Peyer's patch (tissue), 4 donors: ENCODE measurements around the gene PSMB2. TPM values are rescaled to one million over a fixed set of nuclear protein-coding genes. Genes with fewer than 3 reads are reported as not detected.

Experiments used
- DNase-seq, 3 donors: peaks; one replicate each; pipeline ENCODE4 v3.0.0-alpha.2; 2017 to 2019
- H3K27ac ChIP-seq, 4 donors: fragments of 200-600 bp; sonication (generic); one replicate each; pipeline ENCODE4 v1.5.1; 2016 to 2019
- H3K27me3 ChIP-seq, 2 donors: fragments of 200-600 bp; sonication (generic); one replicate each; pipeline ENCODE4 v1.5.1; 2019
- H3K36me3 ChIP-seq, 3 donors: fragments of 200-600 bp; sonication (generic); one replicate each; pipeline ENCODE4 v1.5.1; 2016 to 2019
- H3K4me1 ChIP-seq, 4 donors: fragments of 200-600 bp; sonication (generic); one replicate each; pipeline ENCODE4 v1.5.1; 2016 to 2019
- H3K4me3 ChIP-seq, 4 donors: fragments of 200-600 bp; sonication (generic); 1 replicate in 3 of 4; 2 replicates in 1 of 4; pipeline ENCODE4 v1.5.1; 2016 to 2019; ENCODE audit warnings: mild to moderate bottlenecking in 1 of 4
- H3K9me3 ChIP-seq, 4 donors: fragments of 200-600 bp; sonication (generic); one replicate each; pipeline ENCODE4 v1.5.1; 2016 to 2019; ENCODE audit warnings: mild to moderate bottlenecking in 1 of 4
- POLR2A ChIP-seq, 2 donors: fragments of 450-650 bp; IDR thresholded peaks; one replicate each; pipeline ENCODE4 v1.5.1; 2017; ENCODE audit warnings: antibody characterized with exemption in 2 of 2, mild to moderate bottlenecking in 2 of 2, moderate library complexity in 2 of 2
- total RNA-seq, 4 donors: library from RNA; depleted of rRNA; stranded (reverse); fragments of >200 nt; gene quantifications; one replicate each; pipeline ENCODE4 v1.1.0, GENCODE V29; 2016
- TF ChIP-seq, protein P1 (sequence below), 6 experiments: fragments of 450-650 bp in 4 of 6; fragments of 200-600 bp in 2 of 6; sonication (generic) in 1 of 6; IDR thresholded peaks; one replicate each; pipeline ENCODE4 v1.5.1; 2017 to 2019; ENCODE audit warnings: antibody characterized with exemption in 6 of 6, mild to moderate bottlenecking in 3 of 6, moderate library complexity in 1 of 6

Gene PSMB2
- total RNA-seq, 4 donors from 2014 or later, result 31.5 to 79.2 (median 42.6) TPM

DNA sequence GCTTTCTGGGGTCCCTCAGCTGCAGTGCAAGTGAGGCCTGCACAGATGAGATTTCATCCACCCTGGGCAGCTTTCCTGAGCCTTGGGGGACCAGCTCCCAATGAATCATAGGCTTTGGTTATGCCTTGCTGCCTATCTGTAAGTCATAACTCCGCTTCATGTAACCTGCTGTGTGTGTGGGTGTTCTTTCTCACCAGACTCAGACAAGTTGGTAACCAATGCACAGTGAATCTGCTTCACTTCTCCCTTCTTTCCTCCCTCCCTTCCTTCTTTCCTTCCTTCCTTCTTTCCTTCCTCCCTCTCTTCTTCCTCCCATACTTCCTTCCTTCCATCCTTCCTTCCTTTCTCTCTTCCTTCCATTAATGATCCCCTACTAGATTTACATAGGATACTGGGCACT is 34.4 kb upstream of the PSMB2 start:
- no peak for DNase-seq
- TF ChIP-seq, protein P1, sequence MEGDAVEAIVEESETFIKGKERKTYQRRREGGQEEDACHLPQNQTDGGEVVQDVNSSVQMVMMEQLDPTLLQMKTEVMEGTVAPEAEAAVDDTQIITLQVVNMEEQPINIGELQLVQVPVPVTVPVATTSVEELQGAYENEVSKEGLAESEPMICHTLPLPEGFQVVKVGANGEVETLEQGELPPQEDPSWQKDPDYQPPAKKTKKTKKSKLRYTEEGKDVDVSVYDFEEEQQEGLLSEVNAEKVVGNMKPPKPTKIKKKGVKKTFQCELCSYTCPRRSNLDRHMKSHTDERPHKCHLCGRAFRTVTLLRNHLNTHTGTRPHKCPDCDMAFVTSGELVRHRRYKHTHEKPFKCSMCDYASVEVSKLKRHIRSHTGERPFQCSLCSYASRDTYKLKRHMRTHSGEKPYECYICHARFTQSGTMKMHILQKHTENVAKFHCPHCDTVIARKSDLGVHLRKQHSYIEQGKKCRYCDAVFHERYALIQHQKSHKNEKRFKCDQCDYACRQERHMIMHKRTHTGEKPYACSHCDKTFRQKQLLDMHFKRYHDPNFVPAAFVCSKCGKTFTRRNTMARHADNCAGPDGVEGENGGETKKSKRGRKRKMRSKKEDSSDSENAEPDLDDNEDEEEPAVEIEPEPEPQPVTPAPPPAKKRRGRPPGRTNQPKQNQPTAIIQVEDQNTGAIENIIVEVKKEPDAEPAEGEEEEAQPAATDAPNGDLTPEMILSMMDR (IDR thresholded peaks at IDR 0.05), result no peak
- no peak for TF ChIP-seq POLR2A (IDR thresholded peaks at IDR 0.05)
- no peaks in the 10 kb centered on the region for H3K27me3 ChIP-seq

DNA sequence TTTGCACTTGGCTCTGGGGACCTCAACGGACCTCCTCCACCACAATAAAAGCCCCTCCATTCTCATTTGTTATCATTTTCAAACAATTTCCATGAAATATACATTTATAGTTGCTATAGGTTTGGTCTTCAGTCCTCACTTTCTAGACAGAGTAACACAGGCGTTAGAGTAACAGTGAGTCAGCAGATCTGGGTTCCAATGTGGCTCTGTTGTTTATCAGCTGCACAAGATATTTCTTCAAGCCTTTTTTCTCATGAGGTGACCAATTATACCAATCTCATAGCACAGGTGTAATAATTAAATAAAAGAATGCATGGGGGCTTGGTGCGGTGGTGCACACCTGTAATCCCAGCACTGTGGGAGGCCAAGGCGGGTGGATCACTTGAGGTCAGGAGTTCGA is 32.8 kb upstream of the PSMB2 start:
- DNase-seq, result no peak
- H3K4me1 ChIP-seq, result no peaks in the 10 kb centered on the region
- no peaks in the 10 kb centered on the region for H3K9me3 ChIP-seq
- TF ChIP-seq, protein P1 (IDR thresholded peaks at IDR 0.05), result no peak
- TF ChIP-seq POLR2A (IDR thresholded peaks at IDR 0.05), result no peak
- H3K4me3 ChIP-seq, result no peak overlapping the region
- H3K36me3 ChIP-seq, result no peaks in the 10 kb centered on the region
- no peaks in the 10 kb centered on the region for H3K27me3 ChIP-seq
- H3K27ac ChIP-seq, result no peak overlapping the region

More for the DNA sequence above, 34.4 kb upstream of the PSMB2 start:
- no peak overlapping the region for H3K4me3 ChIP-seq
- no peaks in the 10 kb centered on the region for H3K4me1 ChIP-seq
- no peaks in the 10 kb centered on the region for H3K9me3 ChIP-seq
- H3K27ac ChIP-seq, result no peak overlapping the region
- no peaks in the 10 kb centered on the region for H3K36me3 ChIP-seq

DNA sequence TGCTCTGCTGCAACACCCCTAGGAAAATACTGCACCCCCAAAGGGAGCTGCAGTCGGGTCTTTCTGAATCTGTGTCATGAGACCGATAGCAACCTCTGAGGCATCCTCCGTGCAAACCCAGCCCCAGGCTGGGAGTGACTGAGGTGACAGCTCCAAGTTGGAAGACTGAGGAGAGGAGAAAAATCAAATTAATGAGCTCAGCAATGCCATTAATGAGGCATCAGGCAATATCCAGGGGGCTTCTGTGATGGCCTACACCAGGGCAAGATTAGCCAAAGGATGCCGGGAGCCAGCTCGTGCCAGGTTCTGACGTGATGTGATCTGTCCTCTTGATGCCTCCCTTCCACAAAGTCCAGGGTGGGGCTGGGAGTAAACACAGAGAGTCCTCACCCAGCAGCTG is 30.8 kb upstream of the PSMB2 start:
- no peak for TF ChIP-seq POLR2A (IDR thresholded peaks at IDR 0.05)
- TF ChIP-seq, protein P1 (IDR thresholded peaks at IDR 0.05), result no peak
- H3K27me3 ChIP-seq, result no peaks in the 10 kb centered on the region
- H3K36me3 ChIP-seq, result no peaks in the 10 kb centered on the region
- DNase-seq, result no peak
- no peaks in the 10 kb centered on the region for H3K9me3 ChIP-seq
- no peaks in the 10 kb centered on the region for H3K4me1 ChIP-seq
- no peak overlapping the region for H3K4me3 ChIP-seq
- no peak overlapping the region for H3K27ac ChIP-seq

DNA sequence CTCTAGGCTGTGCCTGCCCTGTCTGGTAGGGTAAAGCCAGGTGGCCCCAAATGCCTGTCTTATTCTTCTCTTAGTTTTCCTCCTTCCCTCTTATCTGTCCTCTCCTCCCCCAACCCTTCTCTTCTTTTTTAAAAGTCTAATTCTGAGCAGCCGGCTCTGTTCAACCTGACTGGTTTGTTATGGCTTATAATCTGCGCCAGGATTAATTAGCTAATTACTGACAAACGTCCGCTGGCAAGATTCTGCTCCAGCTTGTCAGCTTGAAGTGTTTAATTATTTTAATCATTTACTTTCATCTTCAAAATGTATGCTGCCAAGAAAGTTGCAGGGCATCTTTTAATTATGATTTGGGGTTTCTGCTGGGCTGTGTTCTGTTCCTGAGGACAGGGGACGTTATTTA is 27.2 kb upstream of the PSMB2 start:
- H3K27ac ChIP-seq, result no peak overlapping the region
- H3K36me3 ChIP-seq, result no peaks in the 10 kb centered on the region
- no peak for DNase-seq
- H3K4me1 ChIP-seq, result no peaks in the 10 kb centered on the region
- H3K27me3 ChIP-seq, result no peaks in the 10 kb centered on the region
- H3K9me3 ChIP-seq, result no peaks in the 10 kb centered on the region
- TF ChIP-seq POLR2A (IDR thresholded peaks at IDR 0.05), result no peak
- TF ChIP-seq, protein P1 (IDR thresholded peaks at IDR 0.05), result no peak
- H3K4me3 ChIP-seq, result no peak overlapping the region

DNA sequence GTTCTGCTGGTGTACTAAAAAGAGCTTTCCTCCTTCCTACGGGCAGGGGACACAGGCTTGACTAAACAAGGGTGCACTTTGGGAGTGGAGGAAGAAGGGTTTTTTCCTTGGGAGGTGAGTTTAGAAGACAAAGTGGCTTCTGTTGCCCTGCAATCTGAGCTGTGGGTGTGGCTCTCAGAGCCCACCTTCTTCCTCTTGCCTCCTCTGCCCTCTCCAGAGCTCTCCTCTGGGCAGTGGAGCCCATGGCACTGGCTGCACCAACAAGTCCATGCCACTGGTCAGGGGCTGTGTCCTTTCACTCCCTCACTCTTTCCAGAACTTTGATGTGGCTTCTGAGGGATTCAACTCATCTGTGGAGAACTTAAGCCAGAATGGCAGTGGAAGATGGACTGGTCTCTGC is 25.6 kb upstream of the PSMB2 start:
- Histone ChIP-seq H3K27me3 (no peaks in the 10 kb centered on the region), H3K27ac (no peak overlapping the region), H3K36me3 (no peaks in the 10 kb centered on the region), H3K4me1 (no peaks in the 10 kb centered on the region), H3K9me3 (no peaks in the 10 kb centered on the region), H3K4me3 (no peak overlapping the region)
- TF ChIP-seq, protein P1 (IDR thresholded peaks at IDR 0.05), result no peak
- TF ChIP-seq POLR2A (IDR thresholded peaks at IDR 0.05), result no peak
- DNase-seq, result no peak

DNA sequence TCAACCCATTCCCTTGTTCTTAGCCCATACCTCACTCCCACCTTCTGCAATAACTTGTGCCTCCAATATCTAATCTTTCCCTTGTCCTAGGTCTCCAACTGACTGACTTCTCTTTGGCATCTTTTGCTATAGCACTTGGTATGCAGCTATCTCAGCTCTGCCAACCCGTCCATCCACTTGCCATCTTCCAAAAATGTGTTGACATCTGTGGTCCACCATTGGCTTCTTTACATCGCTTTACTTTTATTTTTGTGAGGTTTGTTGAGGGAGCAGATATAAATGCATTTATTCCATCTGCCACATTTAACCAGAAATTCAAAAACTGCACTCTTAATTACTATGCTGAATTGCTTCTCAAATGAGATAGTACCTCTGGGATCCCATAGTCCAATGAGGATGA is 24.9 kb upstream of the PSMB2 start:
- Histone ChIP-seq H3K4me3 (no peak overlapping the region), H3K36me3 (no peaks in the 10 kb centered on the region), H3K27me3 (no peaks in the 10 kb centered on the region), H3K27ac (no peak overlapping the region), H3K4me1 (no peaks in the 10 kb centered on the region), H3K9me3 (no peaks in the 10 kb centered on the region)
- TF ChIP-seq, protein P1 (IDR thresholded peaks at IDR 0.05), result no peak
- no peak for TF ChIP-seq POLR2A (IDR thresholded peaks at IDR 0.05)
- DNase-seq, result no peak
